Dermis microvascular lymphatic vessel endothelial cell (primary cell): ENCODE results near the gene COL4A2. TPM values are rescaled to one million over a fixed set of nuclear protein-coding genes. Genes with fewer than 3 reads are reported as not detected.
A peak's percentile ranks its signal among the peaks of the same experiment; 100 is the strongest.

Source experiments
- DNase-seq, 2 donors: peaks; one replicate each; pipeline versions ENCODE4 v3.0.0 to v3.0.0-alpha.2; 2010; ENCODE audit warnings: low read depth in 2 of 2
- total RNA-seq: library from RNA; depleted of rRNA; stranded (reverse); fragments of >200 nt; gene quantifications from 2 replicates; pipeline ENCODE4 v1.2.1, GENCODE V29; 2014

COL4A2 gene
- total RNA-seq, 1 donor from 2014 or later: 626 TPM

GRCh38 chr13:110338441-110339101 is 31.5 kb downstream of the COL4A2 start:
- peak in 1 of 2 donors; percentile 58 for DNase-seq

- no peak for DNase-seq
Measured at GRCh38 chr13:110339263-110339662, 32.2 kb downstream of the COL4A2 start.

- no peak for DNase-seq
Measured at GRCh38 chr13:110339975-110340550, 33.0 kb downstream of the COL4A2 start.

GRCh38 chr13:110340812-110341444 is 33.8 kb downstream of the COL4A2 start:
- DNase-seq: peak; percentile 88 to 93

- DNase-seq: peak; percentile 88 to 95
Measured at GRCh38 chr13:110341445-110342244, 34.6 kb downstream of the COL4A2 start.

GRCh38 chr13:110342474-110342873 is 35.4 kb downstream of the COL4A2 start:
- DNase-seq: no peak

- DNase-seq: no peak
Measured at GRCh38 chr13:110343241-110343865, 36.3 kb downstream of the COL4A2 start.

- DNase-seq: no peak
Measured at GRCh38 chr13:110344320-110344719, 37.2 kb downstream of the COL4A2 start.

GRCh38 chr13:110345266-110345665 is 38.2 kb downstream of the COL4A2 start:
- DNase-seq: no peak

GRCh38 chr13:110345701-110346100 is 38.6 kb downstream of the COL4A2 start:
- no peak for DNase-seq

- no peak for DNase-seq
Measured at GRCh38 chr13:110346661-110347067, 39.6 kb downstream of the COL4A2 start.

- no peak for DNase-seq
Measured at GRCh38 chr13:110347088-110347487, 40.0 kb downstream of the COL4A2 start.

- DNase-seq: peak in 1 of 2 donors; percentile 79
Measured at GRCh38 chr13:110347535-110348308, 40.6 kb downstream of the COL4A2 start.

GRCh38 chr13:110348309-110349105 is 41.4 kb downstream of the COL4A2 start:
- no peak for DNase-seq

GRCh38 chr13:110349239-110349638 is 42.2 kb downstream of the COL4A2 start:
- peak in 1 of 2 donors; percentile 40 for DNase-seq

GRCh38 chr13:110350049-110350448 is 43.0 kb downstream of the COL4A2 start:
- DNase-seq: no peak

GRCh38 chr13:110350509-110350908 is 43.4 kb downstream of the COL4A2 start:
- DNase-seq: no peak

GRCh38 chr13:110351636-110352420 is 44.7 kb downstream of the COL4A2 start:
- DNase-seq: no peak

GRCh38 chr13:110352735-110353134 is 45.7 kb downstream of the COL4A2 start:
- DNase-seq: no peak
